ENCODE data around the gene CDK5RAP2. TPM values are rescaled to one million over a fixed set of nuclear protein-coding genes. Genes with fewer than 3 reads are reported as not detected.

The CDK5RAP2 gene
- total and polyA plus RNA-seq, 10 of the 15 experiments (the other 5 are each of a cell fraction or from before 2014, with no cell fraction given): 16.2 to 53.5 (median 34.5) TPM

GRCh38 chr9:120574473-120574872 is 5.5 kb downstream of the CDK5RAP2 start:
- peak; percentile 41 for ATAC-seq
- H2AFZ ChIP-seq (ENCODE audit: control insufficient read depth, low read depth, low read length): no peak overlapping the region

More at GRCh38 chr9:120574473-120574872, 5.5 kb downstream of the CDK5RAP2 start:
- no peak for TF ChIP-seq CHD2 (IDR thresholded peaks at IDR 0.05; ENCODE audit: borderline replicate concordance, low read depth, low read length)
- TF ChIP-seq, protein P1, sequence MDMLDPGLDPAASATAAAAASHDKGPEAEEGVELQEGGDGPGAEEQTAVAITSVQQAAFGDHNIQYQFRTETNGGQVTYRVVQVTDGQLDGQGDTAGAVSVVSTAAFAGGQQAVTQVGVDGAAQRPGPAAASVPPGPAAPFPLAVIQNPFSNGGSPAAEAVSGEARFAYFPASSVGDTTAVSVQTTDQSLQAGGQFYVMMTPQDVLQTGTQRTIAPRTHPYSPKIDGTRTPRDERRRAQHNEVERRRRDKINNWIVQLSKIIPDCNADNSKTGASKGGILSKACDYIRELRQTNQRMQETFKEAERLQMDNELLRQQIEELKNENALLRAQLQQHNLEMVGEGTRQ (IDR thresholded peaks at IDR 0.05; ENCODE audit: borderline replicate concordance, low read depth, low read length): no peak
- TF ChIP-seq, protein P2, sequence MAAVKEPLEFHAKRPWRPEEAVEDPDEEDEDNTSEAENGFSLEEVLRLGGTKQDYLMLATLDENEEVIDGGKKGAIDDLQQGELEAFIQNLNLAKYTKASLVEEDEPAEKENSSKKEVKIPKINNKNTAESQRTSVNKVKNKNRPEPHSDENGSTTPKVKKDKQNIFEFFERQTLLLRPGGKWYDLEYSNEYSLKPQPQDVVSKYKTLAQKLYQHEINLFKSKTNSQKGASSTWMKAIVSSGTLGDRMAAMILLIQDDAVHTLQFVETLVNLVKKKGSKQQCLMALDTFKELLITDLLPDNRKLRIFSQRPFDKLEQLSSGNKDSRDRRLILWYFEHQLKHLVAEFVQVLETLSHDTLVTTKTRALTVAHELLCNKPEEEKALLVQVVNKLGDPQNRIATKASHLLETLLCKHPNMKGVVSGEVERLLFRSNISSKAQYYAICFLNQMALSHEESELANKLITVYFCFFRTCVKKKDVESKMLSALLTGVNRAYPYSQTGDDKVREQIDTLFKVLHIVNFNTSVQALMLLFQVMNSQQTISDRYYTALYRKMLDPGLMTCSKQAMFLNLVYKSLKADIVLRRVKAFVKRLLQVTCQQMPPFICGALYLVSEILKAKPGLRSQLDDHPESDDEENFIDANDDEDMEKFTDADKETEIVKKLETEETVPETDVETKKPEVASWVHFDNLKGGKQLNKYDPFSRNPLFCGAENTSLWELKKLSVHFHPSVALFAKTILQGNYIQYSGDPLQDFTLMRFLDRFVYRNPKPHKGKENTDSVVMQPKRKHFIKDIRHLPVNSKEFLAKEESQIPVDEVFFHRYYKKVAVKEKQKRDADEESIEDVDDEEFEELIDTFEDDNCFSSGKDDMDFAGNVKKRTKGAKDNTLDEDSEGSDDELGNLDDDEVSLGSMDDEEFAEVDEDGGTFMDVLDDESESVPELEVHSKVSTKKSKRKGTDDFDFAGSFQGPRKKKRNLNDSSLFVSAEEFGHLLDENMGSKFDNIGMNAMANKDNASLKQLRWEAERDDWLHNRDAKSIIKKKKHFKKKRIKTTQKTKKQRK (IDR thresholded peaks at IDR 0.05; ENCODE audit: low read depth, low read length): no peak
- TF ChIP-seq SIN3A (IDR thresholded peaks at IDR 0.05; ENCODE audit: low read depth, low read length): no peak
- TF ChIP-seq ZNF274 (IDR thresholded peaks at IDR 0.05; ENCODE audit: insufficient read depth, insufficient read length): no peak
- TF ChIP-seq, protein P3, sequence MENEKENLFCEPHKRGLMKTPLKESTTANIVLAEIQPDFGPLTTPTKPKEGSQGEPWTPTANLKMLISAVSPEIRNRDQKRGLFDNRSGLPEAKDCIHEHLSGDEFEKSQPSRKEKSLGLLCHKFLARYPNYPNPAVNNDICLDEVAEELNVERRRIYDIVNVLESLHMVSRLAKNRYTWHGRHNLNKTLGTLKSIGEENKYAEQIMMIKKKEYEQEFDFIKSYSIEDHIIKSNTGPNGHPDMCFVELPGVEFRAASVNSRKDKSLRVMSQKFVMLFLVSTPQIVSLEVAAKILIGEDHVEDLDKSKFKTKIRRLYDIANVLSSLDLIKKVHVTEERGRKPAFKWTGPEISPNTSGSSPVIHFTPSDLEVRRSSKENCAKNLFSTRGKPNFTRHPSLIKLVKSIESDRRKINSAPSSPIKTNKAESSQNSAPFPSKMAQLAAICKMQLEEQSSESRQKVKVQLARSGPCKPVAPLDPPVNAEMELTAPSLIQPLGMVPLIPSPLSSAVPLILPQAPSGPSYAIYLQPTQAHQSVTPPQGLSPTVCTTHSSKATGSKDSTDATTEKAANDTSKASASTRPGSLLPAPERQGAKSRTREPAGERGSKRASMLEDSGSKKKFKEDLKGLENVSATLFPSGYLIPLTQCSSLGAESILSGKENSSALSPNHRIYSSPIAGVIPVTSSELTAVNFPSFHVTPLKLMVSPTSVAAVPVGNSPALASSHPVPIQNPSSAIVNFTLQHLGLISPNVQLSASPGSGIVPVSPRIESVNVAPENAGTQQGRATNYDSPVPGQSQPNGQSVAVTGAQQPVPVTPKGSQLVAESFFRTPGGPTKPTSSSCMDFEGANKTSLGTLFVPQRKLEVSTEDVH (IDR thresholded peaks at IDR 0.05; ENCODE audit: low read depth, partially characterized antibody): no peak
- no peak for TF ChIP-seq YBX1 (IDR thresholded peaks at IDR 0.05)
- TF ChIP-seq CREM (IDR thresholded peaks at IDR 0.05; ENCODE audit: low read depth): no peak
- no peak for TF ChIP-seq SPI1 (IDR thresholded peaks at IDR 0.05; ENCODE audit: borderline replicate concordance, insufficient read depth, low read depth, low read length)
- TF ChIP-seq FOXK2 (IDR thresholded peaks at IDR 0.05): no peak
- TF ChIP-seq GATAD2B (conservative IDR thresholded peaks at IDR 0.05; ENCODE audit: low read depth): no peak
- TF ChIP-seq, protein P4, sequence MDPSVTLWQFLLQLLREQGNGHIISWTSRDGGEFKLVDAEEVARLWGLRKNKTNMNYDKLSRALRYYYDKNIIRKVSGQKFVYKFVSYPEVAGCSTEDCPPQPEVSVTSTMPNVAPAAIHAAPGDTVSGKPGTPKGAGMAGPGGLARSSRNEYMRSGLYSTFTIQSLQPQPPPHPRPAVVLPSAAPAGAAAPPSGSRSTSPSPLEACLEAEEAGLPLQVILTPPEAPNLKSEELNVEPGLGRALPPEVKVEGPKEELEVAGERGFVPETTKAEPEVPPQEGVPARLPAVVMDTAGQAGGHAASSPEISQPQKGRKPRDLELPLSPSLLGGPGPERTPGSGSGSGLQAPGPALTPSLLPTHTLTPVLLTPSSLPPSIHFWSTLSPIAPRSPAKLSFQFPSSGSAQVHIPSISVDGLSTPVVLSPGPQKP (IDR thresholded peaks at IDR 0.05; ENCODE audit: low read depth, low read length): no peak
- TF ChIP-seq KAT2A (conservative IDR thresholded peaks at IDR 0.05; ENCODE audit: control insufficient read depth, low read depth, low read length): no peak
- TF ChIP-seq TCF12 (IDR thresholded peaks at IDR 0.05; ENCODE audit: low read depth, low read length): no peak
- no peak for TF ChIP-seq EZH2 (IDR thresholded peaks at IDR 0.05; ENCODE audit: borderline replicate concordance, control insufficient read depth, low read depth, low read length)
- no peak for TF ChIP-seq TCF7 (IDR thresholded peaks at IDR 0.05; ENCODE audit: borderline replicate concordance)
- no peak for TF ChIP-seq RBBP5 (conservative IDR thresholded peaks at IDR 0.05)
- no peak for TF ChIP-seq RFX5 (IDR thresholded peaks at IDR 0.05; ENCODE audit: low read depth, low read length)
- RAD21 ChIA-PET (ENCODE audit: unreplicated experiment): no interaction called here
- Histone ChIP-seq H4K20me1 (ENCODE audit: control insufficient read depth, insufficient read depth) (no peaks in the 10 kb centered on the region), H3K79me2 (ENCODE audit: control insufficient read depth, insufficient read depth, low read length) (peaks cover 33% of the 10 kb centered on the region), H3K4me2 (ENCODE audit: control insufficient read depth, insufficient read depth) (no peak overlapping the region), H3K27me3 (replicated peaks in 1 of 2; ENCODE audit: control insufficient read depth in 2 of 2, insufficient read depth in 2 of 2, low read length in 1 of 2) (no peaks in the 10 kb centered on the region), H3K9ac (ENCODE audit: control insufficient read depth, insufficient read depth, low read length) (no peak overlapping the region), H3K4me1 (ENCODE audit: control insufficient read depth, insufficient read depth, low read length) (peaks cover 8% of the 10 kb centered on the region), H3K36me3 (ENCODE audit: control insufficient read depth in 2 of 2, insufficient read depth in 2 of 2, low read length in 1 of 2) (peaks cover 8 to 16% of the 10 kb centered on the region in 2 experiments; a peak in 3 of 4 replicates), H3K9me3 (replicated peaks; ENCODE audit: control insufficient read depth, insufficient read depth, low read length) (no peaks in the 10 kb centered on the region), H3K4me3 (no peak overlapping the region), H3K27ac (ENCODE audit: control insufficient read depth, insufficient read depth) (no peak overlapping the region)
- DNase-seq (ENCODE audit: low read depth, low spot score) (no peak), FAIRE-seq (no peak)
- SMC1A ChIA-PET (ENCODE audit: uncharacterized antibody, unreplicated experiment): no interaction called here
- BruUV-seq (replicated peaks): no TSS peak
- intact Hi-C loops (cut with micrococcal nuclease; ENCODE audit: unreplicated experiment) (no loop called here), in situ Hi-C loops (cut with MboI) (no loop called here)
- 97% methylated on average over 2 of the region's 2 CpGs for WGBS (ENCODE audit: insufficient coverage, insufficient replicate concordance, low lambda C conversion rate, missing lambda C conversion rate)
- POLR2A ChIA-PET: no interaction called here
- CTCF ChIA-PET: no interaction called here
